HG02763 (cell line): ENCODE data around the gene CCR2.

Experiments used
- ATAC-seq: cut with Tn5 transposase; IDR thresholded peaks from one replicate; pipeline ENCODE4 v1.9.1; 2021; ENCODE audit warnings: mild to moderate bottlenecking, moderate library complexity; ENCODE audit not compliant: unreplicated experiment

Gene CCR2

DNA sequence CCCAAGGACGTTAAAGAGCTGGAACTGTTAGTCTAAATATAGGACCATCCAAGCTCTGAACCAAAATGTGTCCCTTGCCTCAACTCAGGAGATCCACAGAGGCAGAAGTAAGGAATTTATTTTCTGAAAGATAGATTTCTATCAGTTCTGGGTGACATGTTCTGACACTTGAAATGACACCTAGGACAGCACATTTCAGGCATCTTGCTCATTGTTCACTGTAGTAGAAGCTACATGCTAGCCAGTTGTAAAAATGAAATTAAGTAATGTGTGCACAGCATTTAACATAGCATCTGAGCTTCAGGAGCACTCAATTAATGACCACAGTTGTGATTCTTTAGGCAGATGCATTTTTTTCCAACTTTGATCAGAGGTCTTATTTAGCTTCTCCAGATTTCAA is 567 bp downstream of the CCR2 start:
- ATAC-seq: no peak

DNA sequence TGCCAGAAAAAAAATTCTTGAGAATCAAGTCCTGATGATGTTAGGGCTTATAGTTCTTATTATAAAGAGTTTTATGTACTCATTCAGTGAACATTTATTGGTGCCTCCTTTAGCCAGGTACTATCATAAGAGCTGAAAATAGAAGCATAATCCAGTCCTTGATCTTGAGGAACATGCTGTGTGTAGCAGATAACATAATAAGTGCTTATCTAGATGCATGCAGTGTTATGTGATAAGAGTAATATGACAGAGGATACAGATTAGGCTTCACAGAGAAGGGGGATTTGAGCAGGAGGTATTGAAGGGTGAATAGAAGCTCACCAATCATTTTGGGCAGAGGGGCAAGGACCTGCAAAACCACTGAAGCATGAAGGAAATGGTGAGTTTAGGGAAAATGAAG is 1.1 kb downstream of the CCR2 start:
- ATAC-seq: no peak

GRCh38 chr3:46356276-46356675 is 2.4 kb downstream of the CCR2 start:
- no peak for ATAC-seq

DNA sequence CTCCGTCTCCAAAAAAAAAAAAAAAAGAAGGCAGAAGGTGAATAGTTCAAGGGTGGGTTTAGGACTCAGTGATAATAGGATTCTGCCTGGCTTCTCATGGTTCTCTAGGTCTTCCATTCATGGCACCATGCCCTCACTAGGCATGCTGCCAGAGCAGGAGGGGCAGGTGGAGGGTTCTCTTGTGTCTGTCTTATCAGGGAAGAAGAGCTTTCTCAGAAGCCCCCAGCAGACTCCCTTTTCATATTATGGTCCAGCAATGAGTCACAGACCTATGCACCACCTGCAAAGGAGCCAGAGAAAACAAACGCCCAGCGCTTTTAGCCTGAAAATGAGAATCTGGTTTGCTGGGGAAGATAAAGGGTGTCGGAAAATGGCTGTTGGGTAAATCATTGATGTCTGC is 3.0 kb downstream of the CCR2 start:
- ATAC-seq: no peak

DNA sequence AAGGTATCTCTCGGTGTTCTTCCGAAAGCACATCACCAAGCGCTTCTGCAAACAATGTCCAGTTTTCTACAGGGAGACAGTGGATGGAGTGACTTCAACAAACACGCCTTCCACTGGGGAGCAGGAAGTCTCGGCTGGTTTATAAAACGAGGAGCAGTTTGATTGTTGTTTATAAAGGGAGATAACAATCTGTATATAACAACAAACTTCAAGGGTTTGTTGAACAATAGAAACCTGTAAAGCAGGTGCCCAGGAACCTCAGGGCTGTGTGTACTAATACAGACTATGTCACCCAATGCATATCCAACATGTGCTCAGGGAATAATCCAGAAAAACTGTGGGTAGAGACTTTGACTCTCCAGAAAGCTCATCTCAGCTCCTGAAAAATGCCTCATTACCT is 4.6 kb downstream of the CCR2 start:
- no peak for ATAC-seq

- no peak for ATAC-seq
These were observed 6.0 kb downstream of the CCR2 start for GRCh38 chr3:46359733-46360493.

GRCh38 chr3:46360907-46361306 is 7.0 kb downstream of the CCR2 start:
- no peak for ATAC-seq

- ATAC-seq: no peak
These were observed 7.7 kb downstream of the CCR2 start for GRCh38 chr3:46361408-46362283.

- no peak for ATAC-seq
These were observed 11.1 kb downstream of the CCR2 start for GRCh38 chr3:46365041-46365440.

GRCh38 chr3:46365737-46366524 is 12.0 kb downstream of the CCR2 start:
- ATAC-seq: no peak

GRCh38 chr3:46367811-46368210 is 13.9 kb downstream of the CCR2 start:
- no peak for ATAC-seq

DNA sequence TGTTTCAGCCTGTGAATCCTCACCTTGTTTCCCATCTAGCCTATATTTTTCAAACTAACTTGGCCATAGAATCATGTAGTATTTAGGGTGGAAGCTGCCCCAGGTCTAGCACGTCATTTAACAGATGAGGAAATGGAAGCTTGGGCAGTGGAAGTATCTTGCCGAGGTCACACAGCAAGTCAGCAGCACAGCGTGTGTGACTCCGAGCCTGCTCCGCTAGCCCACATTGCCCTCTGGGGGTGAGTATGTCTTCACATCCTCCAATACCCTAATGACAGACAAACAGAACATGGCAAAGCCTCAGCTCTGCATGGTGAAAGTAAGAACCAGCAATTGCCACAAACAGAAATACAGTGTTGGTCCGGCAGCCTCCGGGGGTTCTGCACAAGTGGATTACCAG is 14.7 kb downstream of the CCR2 start:
- no peak for ATAC-seq

- ATAC-seq: no peak
These were observed 15.2 kb downstream of the CCR2 start for GRCh38 chr3:46369151-46369550.

DNA sequence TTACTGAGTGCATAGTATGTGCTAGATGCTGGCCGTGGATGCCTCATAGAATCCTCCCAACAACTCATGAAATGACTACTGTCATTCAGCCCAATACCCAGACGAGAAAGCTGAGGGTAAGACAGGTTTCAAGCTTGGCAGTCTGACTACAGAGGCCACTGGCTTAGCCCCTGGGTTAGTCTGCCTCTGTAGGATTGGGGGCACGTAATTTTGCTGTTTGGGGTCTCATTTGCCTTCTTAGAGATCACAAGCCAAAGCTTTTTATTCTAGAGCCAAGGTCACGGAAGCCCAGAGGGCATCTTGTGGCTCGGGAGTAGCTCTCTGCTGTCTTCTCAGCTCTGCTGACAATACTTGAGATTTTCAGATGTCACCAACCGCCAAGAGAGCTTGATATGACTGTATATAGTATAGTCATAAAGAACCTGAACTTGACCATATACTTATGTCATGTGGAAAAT is 15.8 kb downstream of the CCR2 start:
- no peak for ATAC-seq

- no peak for ATAC-seq
These were observed 17.1 kb downstream of the CCR2 start, which contains the start of gene CCR5 for GRCh38 chr3:46370839-46371518. TSS of gene CCR5 (plus strand) at chr3:46370946. CDS start at chr3:46372903, 1,957 bp downstream.

DNA sequence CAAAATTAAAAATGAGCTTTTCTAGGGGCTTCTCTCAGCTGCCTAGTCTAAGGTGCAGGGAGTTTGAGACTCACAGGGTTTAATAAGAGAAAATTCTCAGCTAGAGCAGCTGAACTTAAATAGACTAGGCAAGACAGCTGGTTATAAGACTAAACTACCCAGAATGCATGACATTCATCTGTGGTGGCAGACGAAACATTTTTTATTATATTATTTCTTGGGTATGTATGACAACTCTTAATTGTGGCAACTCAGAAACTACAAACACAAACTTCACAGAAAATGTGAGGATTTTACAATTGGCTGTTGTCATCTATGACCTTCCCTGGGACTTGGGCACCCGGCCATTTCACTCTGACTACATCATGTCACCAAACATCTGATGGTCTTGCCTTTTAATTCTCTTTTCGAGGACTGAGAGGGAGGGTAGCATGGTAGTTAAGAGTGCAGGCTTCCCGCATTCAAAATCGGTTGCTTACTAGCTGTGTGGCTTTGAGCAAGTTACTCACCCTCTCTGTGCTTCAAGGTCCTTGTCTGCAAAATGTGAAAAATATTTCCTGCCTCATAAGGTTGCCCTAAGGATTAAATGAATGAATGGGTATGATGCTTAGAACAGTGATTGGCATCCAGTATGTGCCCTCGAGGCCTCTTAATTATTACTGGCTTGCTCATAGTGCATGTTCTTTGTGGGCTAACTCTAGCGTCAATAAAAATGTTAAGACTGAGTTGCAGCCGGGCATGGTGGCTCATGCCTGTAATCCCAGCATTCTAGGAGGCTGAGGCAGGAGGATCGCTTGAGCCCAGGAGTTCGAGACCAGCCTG is 17.8 kb downstream of the CCR2 start:
- ATAC-seq: no peak

DNA sequence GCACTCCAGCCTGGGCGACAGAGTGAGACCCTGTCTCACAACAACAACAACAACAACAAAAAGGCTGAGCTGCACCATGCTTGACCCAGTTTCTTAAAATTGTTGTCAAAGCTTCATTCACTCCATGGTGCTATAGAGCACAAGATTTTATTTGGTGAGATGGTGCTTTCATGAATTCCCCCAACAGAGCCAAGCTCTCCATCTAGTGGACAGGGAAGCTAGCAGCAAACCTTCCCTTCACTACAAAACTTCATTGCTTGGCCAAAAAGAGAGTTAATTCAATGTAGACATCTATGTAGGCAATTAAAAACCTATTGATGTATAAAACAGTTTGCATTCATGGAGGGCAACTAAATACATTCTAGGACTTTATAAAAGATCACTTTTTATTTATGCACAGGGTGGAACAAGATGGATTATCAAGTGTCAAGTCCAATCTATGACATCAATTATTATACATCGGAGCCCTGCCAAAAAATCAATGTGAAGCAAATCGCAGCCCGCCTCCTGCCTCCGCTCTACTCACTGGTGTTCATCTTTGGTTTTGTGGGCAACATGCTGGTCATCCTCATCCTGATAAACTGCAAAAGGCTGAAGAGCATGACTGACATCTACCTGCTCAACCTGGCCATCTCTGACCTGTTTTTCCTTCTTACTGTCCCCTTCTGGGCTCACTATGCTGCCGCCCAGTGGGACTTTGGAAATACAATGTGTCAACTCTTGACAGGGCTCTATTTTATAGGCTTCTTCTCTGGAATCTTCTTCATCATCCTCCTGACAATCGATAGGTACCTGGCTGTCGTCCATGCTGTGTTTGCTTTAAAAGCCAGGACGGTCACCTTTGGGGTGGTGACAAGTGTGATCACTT is 18.8 kb downstream of the CCR2 start:
- no peak for ATAC-seq

DNA sequence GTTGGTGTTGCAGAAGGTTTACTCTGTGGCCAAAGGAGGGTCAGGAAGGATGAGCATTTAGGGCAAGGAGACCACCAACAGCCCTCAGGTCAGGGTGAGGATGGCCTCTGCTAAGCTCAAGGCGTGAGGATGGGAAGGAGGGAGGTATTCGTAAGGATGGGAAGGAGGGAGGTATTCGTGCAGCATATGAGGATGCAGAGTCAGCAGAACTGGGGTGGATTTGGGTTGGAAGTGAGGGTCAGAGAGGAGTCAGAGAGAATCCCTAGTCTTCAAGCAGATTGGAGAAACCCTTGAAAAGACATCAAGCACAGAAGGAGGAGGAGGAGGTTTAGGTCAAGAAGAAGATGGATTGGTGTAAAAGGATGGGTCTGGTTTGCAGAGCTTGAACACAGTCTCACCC is 20.8 kb downstream of the CCR2 start:
- ATAC-seq: no peak

DNA sequence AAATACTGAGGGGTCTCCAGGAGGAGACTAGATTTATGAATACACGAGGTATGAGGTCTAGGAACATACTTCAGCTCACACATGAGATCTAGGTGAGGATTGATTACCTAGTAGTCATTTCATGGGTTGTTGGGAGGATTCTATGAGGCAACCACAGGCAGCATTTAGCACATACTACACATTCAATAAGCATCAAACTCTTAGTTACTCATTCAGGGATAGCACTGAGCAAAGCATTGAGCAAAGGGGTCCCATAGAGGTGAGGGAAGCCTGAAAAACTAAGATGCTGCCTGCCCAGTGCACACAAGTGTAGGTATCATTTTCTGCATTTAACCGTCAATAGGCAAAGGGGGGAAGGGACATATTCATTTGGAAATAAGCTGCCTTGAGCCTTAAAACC is 21.3 kb downstream of the CCR2 start:
- ATAC-seq: no peak
